GM21360 (cell line): Measurements from ENCODE around the gene MAP3K13.

ENCODE experiments used
- ATAC-seq: cut with Tn5 transposase; IDR thresholded peaks from one replicate; pipeline ENCODE4 v1.9.1; 2021; ENCODE audit warnings: mild to moderate bottlenecking, moderate library complexity; ENCODE audit not compliant: unreplicated experiment

Gene MAP3K13

GRCh38 chr3:185498503-185499396 is 135.8 kb downstream of the MAP3K13 start, which contains the start of gene TMEM41A:
TSS of gene TMEM41A (minus strand) at chr3:185499035. CDS start at chr3:185498961, 74 bp downstream.
- ATAC-seq, result peak; percentile 93

- no peak for ATAC-seq
These were observed 140.1 kb downstream of the MAP3K13 start for GRCh38 chr3:185502987-185503386.

- no peak for ATAC-seq
These were observed 140.6 kb downstream of the MAP3K13 start for GRCh38 chr3:185503521-185503920.

- ATAC-seq, result no peak
These were observed 141.7 kb downstream of the MAP3K13 start for GRCh38 chr3:185504636-185505035.

- ATAC-seq, result no peak
These were observed 144.9 kb downstream of the MAP3K13 start for GRCh38 chr3:185507883-185508282.

GRCh38 chr3:185508335-185508991 is 145.5 kb downstream of the MAP3K13 start:
- no peak for ATAC-seq

GRCh38 chr3:185511711-185512110 is 148.8 kb downstream of the MAP3K13 start:
- no peak for ATAC-seq

- ATAC-seq, result no peak
These were observed 154.6 kb downstream of the MAP3K13 start for GRCh38 chr3:185517387-185518130.

GRCh38 chr3:185519021-185519420 is 156.1 kb downstream of the MAP3K13 start:
- ATAC-seq, result no peak

GRCh38 chr3:185521349-185522138 is 158.6 kb downstream of the MAP3K13 start:
- no peak for ATAC-seq

GRCh38 chr3:185526349-185526951 is 163.5 kb downstream of the MAP3K13 start:
- no peak for ATAC-seq

- no peak for ATAC-seq
These were observed 164.4 kb downstream of the MAP3K13 start for GRCh38 chr3:185527364-185527763.

- no peak for ATAC-seq
These were observed 165.6 kb downstream of the MAP3K13 start for GRCh38 chr3:185528532-185528931.

GRCh38 chr3:185530856-185531255 is 167.9 kb downstream of the MAP3K13 start:
- ATAC-seq, result no peak

- ATAC-seq, result no peak
These were observed 170.0 kb downstream of the MAP3K13 start for GRCh38 chr3:185532901-185533300.

- no peak for ATAC-seq
These were observed 171.6 kb downstream of the MAP3K13 start for GRCh38 chr3:185534511-185534910.

GRCh38 chr3:185537369-185537970 is 174.5 kb downstream of the MAP3K13 start:
- peak; percentile 97 for ATAC-seq
